ENCODE measurements around the gene HS3ST4. TPM values are rescaled to one million over a fixed set of nuclear protein-coding genes. Genes with fewer than 3 reads are reported as not detected.

HS3ST4 gene
- total and polyA plus RNA-seq, 2 donors (not counting 3 experiments of a cell fraction or from before 2014, with no cell fraction given) = not detected

GRCh38 chr16:25785361-25785760 lies 93.6 kb downstream of the HS3ST4 start:
- no peak for FAIRE-seq
- H3K4me2 ChIP-seq (ENCODE audit: insufficient read depth, low read length) = no peak overlapping the region
- intact Hi-C loops (cut with micrococcal nuclease) = no loop called here
- H3K27ac ChIP-seq (ENCODE audit: insufficient read depth, low read depth, low read length) = no peak overlapping the region
- DNase-seq (ENCODE audit: low read depth, low spot score) = no peak
- no peaks in the 10 kb centered on the region for H4K20me1 ChIP-seq (replicated peaks; ENCODE audit: control insufficient read depth, extremely low read depth, insufficient read depth, low read length)
- POLR2A ChIA-PET = no interaction called here
- TF ChIP-seq MAX (IDR thresholded peaks at IDR 0.05; ENCODE audit: insufficient read depth, insufficient read length) (no peak), GATA2 (IDR thresholded peaks at IDR 0.05; ENCODE audit: insufficient read depth, insufficient read length, low read depth, low read length) (no peak), FOS (IDR thresholded peaks at IDR 0.05; ENCODE audit: borderline replicate concordance, insufficient read depth, low read length) (no peak), JUN (IDR thresholded peaks at IDR 0.05; ENCODE audit: borderline replicate concordance, insufficient read depth, insufficient read length, low read depth) (no peak), CTCF (IDR thresholded peaks at IDR 0.05; ENCODE audit: extremely low read depth in 1 of 2, insufficient read depth in 1 of 2, low read depth in 1 of 2, low read length in 2 of 2) (no peak), EZH2 (IDR thresholded peaks at IDR 0.05; ENCODE audit: borderline replicate concordance, low read depth, low read length, severe bottlenecking) (no peak), POLR2A (IDR thresholded peaks at IDR 0.05; ENCODE audit: low read depth, low read length) (no peak), POLR2AphosphoS5 (IDR thresholded peaks at IDR 0.05; ENCODE audit: insufficient read depth, low read depth, low read length) (no peak), MYC (IDR thresholded peaks at IDR 0.05; ENCODE audit: low read depth, low read length) (no peak)
- dilution Hi-C loops (cut with MboI; ENCODE audit: extremely low pct_ligation_motif_present, low sequenced_read_pairs) = no loop called here
- no TSS peak for BruUV-seq (replicated peaks)
- H2AFZ ChIP-seq (ENCODE audit: low read depth, low read length) = no peak overlapping the region
- H3K27me3 ChIP-seq (ENCODE audit: control insufficient read depth in 2 of 2, insufficient read depth in 2 of 2, low read length in 2 of 2) = no peaks in the 10 kb centered on the region
- no peaks in the 10 kb centered on the region for H3K9me1 ChIP-seq (replicated peaks; ENCODE audit: control insufficient read depth, extremely low read depth, insufficient read depth, low read length)
- no peak overlapping the region for H3K4me3 ChIP-seq (replicated peaks in 1 of 3; ENCODE audit: insufficient read depth in 1 of 3, low read depth in 1 of 3, low read length in 3 of 3)
- CTCF ChIA-PET = no interaction called here
- no peaks in the 10 kb centered on the region for H3K79me2 ChIP-seq (ENCODE audit: control insufficient read depth, insufficient read depth, low read length)
- no peaks in the 10 kb centered on the region for H3K36me3 ChIP-seq (ENCODE audit: control insufficient read depth in 2 of 2, extremely low read depth in 1 of 2, insufficient read depth in 2 of 2, low read length in 2 of 2)
- no peak overlapping the region for H3K9ac ChIP-seq (replicated peaks; ENCODE audit: extremely low read depth, insufficient read depth, low read length)
- H3K9me3 ChIP-seq (replicated peaks; ENCODE audit: control insufficient read depth, insufficient read depth, low read length) = peaks cover 2% of the 10 kb centered on the region
- H3K4me1 ChIP-seq (ENCODE audit: control insufficient read depth, extremely low read depth, insufficient read depth, low read length) = no peaks in the 10 kb centered on the region

All from endothelial cell of umbilical vein (primary cell).